Measurements from ENCODE around the gene B4GALT5.
A peak's percentile ranks its signal among the peaks of the same experiment; 100 is the strongest.

The B4GALT5 gene

GRCh38 chr20:49679634-49680033, 34.0 kb downstream of the B4GALT5 start:
- TF ChIP-seq CTCF (IDR thresholded peaks at IDR 0.05; ENCODE audit: insufficient read depth, low read depth, low read length, missing control alignments), result no peak
- no peak for DNase-seq (ENCODE audit: low read depth)
- peak overlapping the region; percentile 31 for H3K4me3 ChIP-seq (ENCODE audit: low read depth, low read length)

DNA sequence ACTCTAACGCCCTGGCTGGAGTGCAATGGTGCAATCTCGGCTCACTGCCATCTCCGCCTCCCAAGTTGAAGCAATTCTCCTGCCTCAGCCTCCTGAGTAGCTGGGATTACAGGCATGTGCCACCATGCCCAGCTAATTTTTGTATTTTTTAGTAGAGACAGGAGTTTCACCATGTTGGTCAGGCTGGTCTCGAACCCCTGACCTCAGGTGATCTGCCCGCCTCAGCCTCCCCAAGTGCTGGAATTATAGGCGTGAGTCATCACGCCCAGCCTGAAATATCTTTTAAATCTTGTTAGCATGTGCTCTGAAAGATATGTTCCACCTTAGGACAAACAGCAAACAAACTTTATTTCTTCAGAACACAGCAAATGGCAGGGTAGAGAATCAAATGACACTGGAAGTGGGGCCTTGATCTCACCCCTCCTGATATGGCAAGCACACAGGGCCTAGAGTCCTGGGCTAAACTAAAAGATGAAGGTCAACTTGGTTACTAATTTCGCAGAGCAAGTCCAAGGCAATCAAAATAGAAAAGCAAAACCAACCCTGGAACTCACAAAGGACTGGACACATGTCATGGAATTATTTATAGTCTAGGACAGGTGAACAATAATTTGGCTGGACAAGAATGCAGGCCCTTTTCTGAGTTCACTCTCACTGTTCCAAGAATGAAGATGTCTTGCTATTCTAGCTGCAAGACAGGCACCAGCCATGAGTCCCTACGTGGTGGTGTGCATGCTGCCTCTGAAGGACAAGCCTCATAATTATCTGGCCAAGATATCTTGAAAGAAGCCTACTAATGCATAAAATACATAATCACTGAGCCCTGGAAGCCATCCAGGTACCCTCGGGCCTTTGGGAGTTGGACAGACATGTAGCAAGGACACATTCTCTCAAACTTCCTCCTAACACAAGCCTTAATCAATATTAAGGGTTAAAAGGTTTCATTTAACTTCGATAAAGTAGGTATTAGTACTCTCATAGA, 35.6 kb downstream of the B4GALT5 start:
- DNase-seq (ENCODE audit: low read depth), result no peak
- H3K4me3 ChIP-seq (ENCODE audit: low read depth, low read length), result peak overlapping the region; percentile 4; the same call in 1 of the 2 replicates
- no peak for TF ChIP-seq CTCF (IDR thresholded peaks at IDR 0.05; ENCODE audit: insufficient read depth, low read depth, low read length, missing control alignments)

DNA sequence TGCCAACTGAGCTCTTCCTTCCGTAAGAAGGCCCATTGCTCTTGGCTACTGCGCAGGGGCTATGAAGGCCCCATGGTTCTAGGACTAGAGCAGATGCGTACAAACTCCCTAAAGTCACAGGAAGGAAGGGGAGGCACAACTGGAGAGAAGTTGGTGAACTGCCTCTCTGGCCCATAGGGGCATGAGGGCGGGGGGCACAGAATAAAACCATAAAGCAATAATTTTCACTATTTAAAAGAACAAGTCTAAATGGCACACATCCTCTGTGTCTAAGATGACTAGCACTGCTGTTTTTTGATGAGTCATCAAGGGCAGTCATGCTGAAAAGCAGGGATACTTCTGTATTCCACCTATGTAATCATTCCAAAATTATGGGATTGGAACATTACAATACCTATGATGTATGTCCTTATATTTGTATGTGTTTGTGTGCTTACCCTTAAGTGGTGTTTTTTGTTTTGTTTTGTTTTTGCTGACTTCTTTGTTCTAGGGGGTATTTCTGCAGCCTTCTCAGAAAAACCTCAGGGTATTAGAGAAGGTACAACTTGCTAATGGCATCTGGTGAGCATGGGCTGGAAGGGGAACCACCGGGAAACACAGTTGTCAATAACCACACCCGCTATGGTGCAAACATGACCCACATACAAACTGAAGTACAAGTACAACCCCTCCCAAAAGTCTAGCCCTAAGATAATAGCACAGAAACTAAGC, 36.9 kb downstream of the B4GALT5 start:
- peak; percentile 91 for DNase-seq (ENCODE audit: low read depth)
- no peak overlapping the region for H3K4me3 ChIP-seq (ENCODE audit: low read depth, low read length)
- TF ChIP-seq CTCF (IDR thresholded peaks at IDR 0.05; ENCODE audit: insufficient read depth, low read depth, low read length, missing control alignments), result no peak

- peak; percentile 86 for DNase-seq (ENCODE audit: low read depth)
- no peak for TF ChIP-seq CTCF (IDR thresholded peaks at IDR 0.05; ENCODE audit: insufficient read depth, low read depth, low read length, missing control alignments)
- H3K4me3 ChIP-seq (ENCODE audit: low read depth, low read length), result peak overlapping the region; percentile 14; the same call in 1 of the 2 replicates
Measured at GRCh38 chr20:49675368-49676151, 38.1 kb downstream of the B4GALT5 start.

DNA sequence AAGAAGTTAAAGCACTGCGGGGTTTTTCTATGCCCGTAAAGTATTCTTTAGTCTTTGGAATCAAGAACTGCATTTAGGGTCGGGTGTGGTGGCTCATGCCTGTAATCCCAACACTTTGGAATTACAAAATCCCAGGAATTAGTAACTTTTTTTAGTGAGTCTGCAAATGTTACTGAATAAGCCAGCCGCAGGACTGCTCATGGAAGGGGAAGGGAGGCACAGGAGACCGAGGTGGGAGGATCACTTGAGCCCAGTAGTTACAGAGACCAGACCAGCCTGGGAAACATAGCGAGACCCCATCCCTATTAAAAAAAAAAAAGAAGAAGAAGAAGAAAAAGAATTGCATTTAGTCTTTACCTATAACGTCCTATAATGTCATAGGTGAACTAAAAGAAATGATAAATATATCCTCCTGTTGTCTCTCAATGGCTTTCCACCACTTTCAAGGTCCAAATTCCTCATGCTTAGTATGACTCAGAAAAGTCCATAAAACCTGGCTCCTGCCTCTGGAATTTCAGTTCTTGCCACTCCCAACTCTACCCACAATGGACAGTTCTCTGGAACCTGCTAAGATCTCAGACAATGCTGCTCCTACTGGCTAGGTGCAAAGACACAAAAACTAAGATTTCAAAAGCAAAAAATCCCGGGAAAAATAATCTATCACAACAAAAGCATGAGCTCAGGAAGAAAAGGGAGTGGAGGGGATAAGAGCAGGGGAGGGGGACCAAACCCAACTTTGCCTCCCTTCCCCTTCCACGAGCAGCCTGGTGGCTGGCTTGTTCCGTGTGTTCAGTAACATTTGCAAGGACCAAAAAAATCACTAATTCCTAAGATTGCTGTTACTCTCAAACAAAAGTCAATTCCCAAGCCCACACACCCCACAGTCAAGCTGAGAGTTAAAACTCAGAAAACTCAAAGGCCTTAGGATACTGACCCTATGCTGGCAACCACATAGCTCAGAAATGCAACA, 39.0 kb downstream of the B4GALT5 start:
- no peak for DNase-seq (ENCODE audit: low read depth)
- TF ChIP-seq CTCF (IDR thresholded peaks at IDR 0.05; ENCODE audit: insufficient read depth, low read depth, low read length, missing control alignments), result no peak
- peak overlapping the region; percentile 14; the same call in 1 of the 2 replicates for H3K4me3 ChIP-seq (ENCODE audit: low read depth, low read length)

All from GM12865 (cell line).